Limb (tissue), 2 donors: Measurements from ENCODE around the gene LIMS1.

Experiments
- DNase-seq, 2 donors: peaks; one replicate each; pipeline ENCODE4 v3.0.0-alpha.2; 2016; ENCODE audit errors: extremely low spot score in 2 of 2

Gene LIMS1

GRCh38 chr2:108614043-108614545 is 79.8 kb downstream of the LIMS1 start:
- DNase-seq, result no peak

GRCh38 chr2:108614659-108615058 is 80.4 kb downstream of the LIMS1 start:
- no peak for DNase-seq

- DNase-seq, result no peak
These were observed 81.3 kb downstream of the LIMS1 start for GRCh38 chr2:108615480-108616090.

GRCh38 chr2:108616318-108616717 is 82.0 kb downstream of the LIMS1 start:
- no peak for DNase-seq

GRCh38 chr2:108616751-108617161 is 82.5 kb downstream of the LIMS1 start:
- no peak for DNase-seq

GRCh38 chr2:108617617-108618016 is 83.3 kb downstream of the LIMS1 start:
- no peak for DNase-seq

- no peak for DNase-seq
These were observed 85.8 kb downstream of the LIMS1 start for GRCh38 chr2:108619925-108620620.

- no peak for DNase-seq
These were observed 86.4 kb downstream of the LIMS1 start for GRCh38 chr2:108620656-108621055.

GRCh38 chr2:108621087-108621559 is 86.9 kb downstream of the LIMS1 start:
- DNase-seq, result no peak

GRCh38 chr2:108621687-108622681 is 87.7 kb downstream of the LIMS1 start:
- DNase-seq, result no peak

GRCh38 chr2:108623616-108624015 is 89.3 kb downstream of the LIMS1 start:
- DNase-seq, result no peak

- DNase-seq, result no peak
These were observed 91.0 kb downstream of the LIMS1 start for GRCh38 chr2:108625186-108625827.

- DNase-seq, result no peak
These were observed 91.5 kb downstream of the LIMS1 start for GRCh38 chr2:108625828-108626195.

GRCh38 chr2:108626995-108627394 is 92.7 kb downstream of the LIMS1 start:
- no peak for DNase-seq

GRCh38 chr2:108627911-108628567 is 93.8 kb downstream of the LIMS1 start:
- DNase-seq, result no peak

GRCh38 chr2:108628936-108629335 is 94.7 kb downstream of the LIMS1 start:
- no peak for DNase-seq

GRCh38 chr2:108629417-108629816 is 95.1 kb downstream of the LIMS1 start:
- DNase-seq, result no peak

- DNase-seq, result no peak
These were observed 96.5 kb downstream of the LIMS1 start for GRCh38 chr2:108630567-108631405.

GRCh38 chr2:108632332-108633160 is 98.3 kb downstream of the LIMS1 start:
- no peak for DNase-seq
